Activated CD4-positive, alpha-beta T cell treated with anti-CD3 and anti-CD28 coated beads, Interleukin-2, Interleukin-4, amounts not matched to agents 100 ng/mL and 50 ng/mL, durations not matched to agents 16 hours and 8 hours (primary cell): Measurements from ENCODE around the gene BARX2.

Experiments
- DNase-seq: peaks from one replicate; pipeline ENCODE4 v3.0.0-alpha.2; 2020; ENCODE audit warnings: low spot score

BARX2 gene

GRCh38 chr11:129374081-129374992, 1.3 kb upstream of the BARX2 start:
- no peak for DNase-seq

- peak; percentile 7 for DNase-seq
Observed at GRCh38 chr11:129374993-129375750, 476 bp upstream of the BARX2 start.

- no peak for DNase-seq
Observed at GRCh38 chr11:129376658-129377341, 1.2 kb downstream of the BARX2 start.

GRCh38 chr11:129377739-129378138, 2.1 kb downstream of the BARX2 start:
- DNase-seq: no peak

GRCh38 chr11:129380413-129380812, 4.8 kb downstream of the BARX2 start:
- DNase-seq: no peak

- no peak for DNase-seq
Observed at GRCh38 chr11:129382583-129382982, 6.9 kb downstream of the BARX2 start.

GRCh38 chr11:129383060-129383459, 7.4 kb downstream of the BARX2 start:
- DNase-seq: no peak

GRCh38 chr11:129383502-129383901, 7.9 kb downstream of the BARX2 start:
- no peak for DNase-seq

GRCh38 chr11:129384415-129384814, 8.8 kb downstream of the BARX2 start:
- DNase-seq: no peak

- DNase-seq: no peak
Observed at GRCh38 chr11:129385801-129386200, 10.2 kb downstream of the BARX2 start.

- no peak for DNase-seq
Observed at GRCh38 chr11:129386795-129387397, 11.2 kb downstream of the BARX2 start.

GRCh38 chr11:129387434-129387833, 11.8 kb downstream of the BARX2 start:
- no peak for DNase-seq

GRCh38 chr11:129388824-129389223, 13.2 kb downstream of the BARX2 start:
- DNase-seq: no peak

- no peak for DNase-seq
Observed at GRCh38 chr11:129390303-129390821, 14.7 kb downstream of the BARX2 start.

- DNase-seq: no peak
Observed at GRCh38 chr11:129391360-129391759, 15.7 kb downstream of the BARX2 start.

- DNase-seq: no peak
Observed at GRCh38 chr11:129391821-129392220, 16.2 kb downstream of the BARX2 start.

- no peak for DNase-seq
Observed at GRCh38 chr11:129392995-129393394, 17.3 kb downstream of the BARX2 start.

GRCh38 chr11:129394709-129395108, 19.1 kb downstream of the BARX2 start:
- no peak for DNase-seq

GRCh38 chr11:129395432-129395831, 19.8 kb downstream of the BARX2 start:
- DNase-seq: no peak

- no peak for DNase-seq
Observed at GRCh38 chr11:129395883-129396282, 20.2 kb downstream of the BARX2 start.

- DNase-seq: no peak
Observed at GRCh38 chr11:129396454-129396853, 20.8 kb downstream of the BARX2 start.
